ENCODE results near the gene NPIPA7. TPM values are rescaled to one million over a fixed set of nuclear protein-coding genes. Genes with fewer than 3 reads are reported as not detected.
"Not testable (repeated sequence)": the region's sequence is repeated elsewhere in the genome, so short reads cannot be mapped to it uniquely, and the experiment has no call there.

NPIPA7 gene
- total RNA-seq, 2 donors from 2014 or later = not detected

DNA sequence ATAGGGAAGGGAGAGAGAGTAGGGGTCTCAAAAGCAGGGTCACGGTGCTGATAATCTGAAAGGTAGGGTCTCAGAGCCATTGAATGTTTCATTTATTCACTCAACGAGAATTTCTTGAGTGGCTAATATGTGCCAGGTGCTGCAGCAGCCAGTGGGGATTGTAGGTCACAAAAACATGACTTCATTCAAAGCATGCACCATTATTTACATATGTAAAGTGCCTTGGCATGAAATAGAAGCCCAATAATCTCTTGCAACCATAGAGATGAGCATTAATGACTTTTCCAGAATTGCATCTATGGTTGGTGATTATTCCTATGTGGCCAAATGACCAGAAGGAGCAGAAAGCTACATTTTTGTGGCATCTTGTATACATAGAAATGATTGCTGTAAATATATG, 46.2 kb downstream of the NPIPA7 start:
- H3K36me3 ChIP-seq (replicated peaks in 1 of 2; ENCODE audit: insufficient read depth in 1 of 2, low read depth in 2 of 2); H3K27me3 ChIP-seq; intact Hi-C loops (cut with DNase I); H3K4me1 ChIP-seq; H3K27ac ChIP-seq; ATAC-seq; DNase-seq; H3K9me3 ChIP-seq; H3K4me3 ChIP-seq: not testable (repeated sequence)
- no CpG with 5 or more reads among the region's 2 CpGs for WGBS, 2 donors

DNA sequence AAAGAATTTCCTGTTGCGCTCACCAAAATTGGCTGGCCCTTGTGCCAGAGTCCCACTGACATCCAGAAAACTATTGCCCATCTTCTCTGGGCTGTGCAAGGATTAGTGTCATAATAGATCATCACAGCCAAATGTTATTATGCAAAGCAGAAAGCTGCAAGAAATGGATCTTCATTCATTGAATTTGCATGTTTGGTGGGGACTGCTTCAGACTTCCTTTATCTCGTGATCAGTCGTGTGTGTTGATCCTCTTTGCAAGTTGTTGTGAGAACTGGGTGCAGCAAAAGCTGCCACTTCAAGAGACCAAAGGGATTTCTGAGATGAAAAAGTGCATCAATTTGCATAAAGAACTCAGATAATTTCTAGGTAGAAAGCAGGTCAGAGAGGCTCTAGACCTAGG, 52.2 kb downstream of the NPIPA7 start:
- intact Hi-C loops (cut with DNase I); H3K27me3 ChIP-seq; DNase-seq; H3K9me3 ChIP-seq; H3K27ac ChIP-seq; ATAC-seq; H3K36me3 ChIP-seq (replicated peaks in 1 of 2; ENCODE audit: insufficient read depth in 1 of 2, low read depth in 2 of 2); H3K4me1 ChIP-seq; H3K4me3 ChIP-seq: not testable (repeated sequence)
- 11 to 13% methylated on average over 2 of the region's 3 CpGs for WGBS, 2 donors

DNA sequence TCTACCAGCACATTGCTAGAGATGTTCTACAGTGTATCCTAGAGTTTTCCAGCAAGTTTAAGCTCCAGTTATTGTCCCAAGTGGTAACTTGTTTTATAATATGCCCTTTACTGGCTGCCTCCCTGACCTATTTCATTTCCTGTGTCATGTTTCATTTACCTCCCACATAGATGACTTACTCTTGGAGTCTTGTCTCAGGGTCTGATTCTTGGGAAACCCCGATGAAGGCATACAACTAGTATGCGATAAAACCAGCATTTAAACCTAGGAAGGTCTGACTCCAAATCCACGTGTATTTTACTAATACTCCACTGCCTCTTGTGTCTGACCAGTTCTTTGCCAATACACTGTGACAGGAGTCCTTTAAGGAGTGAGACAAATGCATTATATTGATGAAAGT, 55.8 kb downstream of the NPIPA7 start:
- 25 to 80% methylated on average over 1 to 2 of the region's 3 CpGs for WGBS, 2 donors
- H3K4me1 ChIP-seq; H3K36me3 ChIP-seq (replicated peaks in 1 of 2; ENCODE audit: insufficient read depth in 1 of 2, low read depth in 2 of 2); intact Hi-C loops (cut with DNase I); ATAC-seq; H3K4me3 ChIP-seq; H3K27me3 ChIP-seq; H3K9me3 ChIP-seq; DNase-seq; H3K27ac ChIP-seq: not testable (repeated sequence)

DNA sequence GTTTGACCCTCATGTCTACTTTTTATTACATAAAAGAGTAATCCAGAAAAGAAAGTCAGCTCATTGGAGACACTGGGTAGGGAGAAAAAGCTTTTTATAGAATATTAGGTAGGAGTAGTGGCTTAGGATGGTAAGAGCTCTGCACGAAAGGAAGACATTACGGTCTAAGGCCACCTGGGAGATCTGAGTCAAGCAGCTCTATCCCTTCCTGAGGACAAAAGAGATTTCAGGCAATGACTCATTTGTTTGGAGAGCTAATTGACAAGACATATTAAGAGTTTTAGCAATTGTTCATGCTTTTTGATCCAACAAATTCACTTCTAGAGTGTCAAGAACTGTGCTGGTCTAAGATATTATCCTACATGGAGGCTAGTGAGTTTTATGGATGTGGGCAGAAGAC, 62.5 kb downstream of the NPIPA7 start:
- H3K9me3 ChIP-seq; H3K4me3 ChIP-seq; H3K4me1 ChIP-seq; H3K36me3 ChIP-seq (replicated peaks in 1 of 2; ENCODE audit: insufficient read depth in 1 of 2, low read depth in 2 of 2); ATAC-seq; DNase-seq; intact Hi-C loops (cut with DNase I); H3K27me3 ChIP-seq; H3K27ac ChIP-seq: not testable (repeated sequence)
- 80 to 100% methylated on average over 2 of the region's 2 CpGs for WGBS, 2 donors

Small RNA genes within 50 kb of the gene (microRNA-seq; reads per million reads assigned to microRNA genes)
- gene MIR6511A3 (ENCODE audit: borderline number of aligned reads in 2 of 2, borderline replicate concordance in 2 of 2) = 0 reads per million in 2 donors
- gene MIR6770-2 (ENCODE audit: borderline number of aligned reads in 2 of 2, borderline replicate concordance in 2 of 2) = 0 reads per million in 2 donors

Small RNA genes within 50 kb of the gene (small RNA-seq; reads per million reads assigned to genes)
- gene AC138969.3 (not detected), gene MIR6511A3 (not detected), gene MIR6770-2 (not detected)

Other genes starting within 250 kb of the NPIPA7 start
- gene ABCC6, start 155.6 kb upstream of the NPIPA7 start, total RNA-seq = 10 to 100 TPM; 19.4 to 45.1 TPM
- gene NOMO3, start 146.6 kb upstream of the NPIPA7 start, total RNA-seq = 100 to 1,000 TPM; 140 to 163 TPM

Measured in body of pancreas (tissue), 4 donors.